Loucy (cell line): ENCODE results near the gene TMEM164.

Experiments used
- EZH2phosphoT487 ChIP-seq: fragments of 200-600 bp; IDR thresholded peaks from 2 replicates; pipeline ENCODE4 v1.6.1; 2018; ENCODE audit warnings: antibody characterized with exemption, mild to moderate bottlenecking, moderate library complexity, borderline replicate concordance
- TF ChIP-seq, protein P1 (sequence below): fragments of 200-600 bp; sonication (generic); conservative IDR thresholded peaks from 2 replicates; pipeline ENCODE4 v1.5.1; 2014; ENCODE audit warnings: mild to moderate bottlenecking, antibody characterized with exemption, low read length

DNA sequence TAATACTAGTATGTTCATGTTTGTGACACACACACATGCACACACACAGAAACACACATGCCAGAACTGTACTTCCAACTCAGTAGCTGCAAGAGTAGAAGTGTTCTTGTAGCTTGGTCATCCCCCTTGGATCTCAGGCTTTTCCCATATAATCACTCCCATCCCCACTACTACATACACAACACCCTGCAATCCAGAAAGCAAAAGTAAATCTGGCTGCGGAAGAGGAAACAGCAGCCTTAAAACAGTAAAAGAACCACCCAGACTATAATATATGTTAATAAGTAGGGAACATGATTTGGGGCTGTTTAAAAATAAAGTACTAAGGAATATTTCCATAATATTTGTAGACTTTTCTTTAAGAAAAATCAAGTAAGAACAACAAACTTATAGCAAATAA is 211.8 kb downstream of the TMEM164 start:
- TF ChIP-seq, protein P1, sequence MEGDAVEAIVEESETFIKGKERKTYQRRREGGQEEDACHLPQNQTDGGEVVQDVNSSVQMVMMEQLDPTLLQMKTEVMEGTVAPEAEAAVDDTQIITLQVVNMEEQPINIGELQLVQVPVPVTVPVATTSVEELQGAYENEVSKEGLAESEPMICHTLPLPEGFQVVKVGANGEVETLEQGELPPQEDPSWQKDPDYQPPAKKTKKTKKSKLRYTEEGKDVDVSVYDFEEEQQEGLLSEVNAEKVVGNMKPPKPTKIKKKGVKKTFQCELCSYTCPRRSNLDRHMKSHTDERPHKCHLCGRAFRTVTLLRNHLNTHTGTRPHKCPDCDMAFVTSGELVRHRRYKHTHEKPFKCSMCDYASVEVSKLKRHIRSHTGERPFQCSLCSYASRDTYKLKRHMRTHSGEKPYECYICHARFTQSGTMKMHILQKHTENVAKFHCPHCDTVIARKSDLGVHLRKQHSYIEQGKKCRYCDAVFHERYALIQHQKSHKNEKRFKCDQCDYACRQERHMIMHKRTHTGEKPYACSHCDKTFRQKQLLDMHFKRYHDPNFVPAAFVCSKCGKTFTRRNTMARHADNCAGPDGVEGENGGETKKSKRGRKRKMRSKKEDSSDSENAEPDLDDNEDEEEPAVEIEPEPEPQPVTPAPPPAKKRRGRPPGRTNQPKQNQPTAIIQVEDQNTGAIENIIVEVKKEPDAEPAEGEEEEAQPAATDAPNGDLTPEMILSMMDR, result no peak
- no peak for TF ChIP-seq EZH2phosphoT487
